Neural crest cell (in vitro differentiated cells): ENCODE results near the gene EHD2. TPM values are rescaled to one million over a fixed set of nuclear protein-coding genes. Genes with fewer than 3 reads are reported as not detected.
"Not testable (repeated sequence)": the region's sequence is repeated elsewhere in the genome, so short reads cannot be mapped to it uniquely, and the experiment has no call there.

Experiments used
- DNase-seq: peaks from one replicate; pipeline ENCODE4 v3.0.0; 2021; ENCODE audit warnings: low read depth, mixed read lengths, low spot score
- H3K27ac Mint-ChIP-seq: one replicate; pipeline ENCODE4 v1.8.0; 2021; ENCODE audit warnings: mild to moderate bottlenecking, mixed read lengths; ENCODE audit not compliant: unreplicated experiment
- H3K27me3 Mint-ChIP-seq: 2 replicates; pipeline ENCODE4 v1.8.0; 2021; ENCODE audit warnings: low read depth, mild to moderate bottlenecking, mixed read lengths
- H3K36me3 Mint-ChIP-seq: 2 replicates; pipeline ENCODE4 v1.8.0; 2021; ENCODE audit warnings: low read depth, mild to moderate bottlenecking, mixed read lengths
- H3K4me1 Mint-ChIP-seq: 2 replicates; pipeline ENCODE4 v1.8.0; 2021; ENCODE audit warnings: mixed read lengths
- H3K4me3 Mint-ChIP-seq: one replicate; pipeline ENCODE4 v1.8.0; 2021; ENCODE audit warnings: mild to moderate bottlenecking, mixed read lengths
- H3K9me3 Mint-ChIP-seq: 2 replicates; pipeline ENCODE4 v1.8.0; 2021; ENCODE audit warnings: mixed read lengths
- CTCF ChIP-seq: fragments of 200-600 bp; sonication (generic); conservative IDR thresholded peaks from 2 replicates; pipeline ENCODE4 v1.5.0; 2021; ENCODE audit warnings: antibody characterized with exemption, mild to moderate bottlenecking
- total RNA-seq: library from RNA; stranded (reverse); gene quantifications from 2 replicates; pipeline ENCODE4 v1.2.1, GENCODE V29; 2021

Gene EHD2
- total RNA-seq, 1 donor from 2014 or later: 0.47 TPM

GRCh38 chr19:47719047-47719859, 6.0 kb downstream of the EHD2 start:
- Mint-ChIP-seq H3K27ac (no peak overlapping the region), H3K36me3 (peaks cover 2% of the 10 kb centered on the region), H3K27me3 (peaks cover 15% of the 10 kb centered on the region), H3K4me1 (peaks cover 3% of the 10 kb centered on the region), H3K4me3 (no peak overlapping the region), H3K9me3 (peaks cover under 1% of the 10 kb centered on the region)
- no peak for DNase-seq
- TF ChIP-seq CTCF: no peak

- peaks cover 3% of the 10 kb centered on the region for H3K4me1 Mint-ChIP-seq
- H3K27ac Mint-ChIP-seq: no peak overlapping the region
- peaks cover 3% of the 10 kb centered on the region for H3K27me3 Mint-ChIP-seq
- no peak for DNase-seq
- H3K4me3 Mint-ChIP-seq: no peak overlapping the region
- TF ChIP-seq CTCF: no peak
- no peaks in the 10 kb centered on the region for H3K9me3 Mint-ChIP-seq
- no peaks in the 10 kb centered on the region for H3K36me3 Mint-ChIP-seq
Observed at GRCh38 chr19:47720669-47721422, 7.6 kb downstream of the EHD2 start.

GRCh38 chr19:47723581-47723940, 10.3 kb downstream of the EHD2 start:
- TF ChIP-seq CTCF: no peak
- H3K4me1 Mint-ChIP-seq: peaks cover 3% of the 10 kb centered on the region
- H3K36me3 Mint-ChIP-seq: no peaks in the 10 kb centered on the region
- H3K27me3 Mint-ChIP-seq: peaks cover 12% of the 10 kb centered on the region
- no peak for DNase-seq
- H3K27ac Mint-ChIP-seq: no peak overlapping the region
- H3K9me3 Mint-ChIP-seq: no peaks in the 10 kb centered on the region
- H3K4me3 Mint-ChIP-seq: no peak overlapping the region

GRCh38 chr19:47725759-47726401, 12.7 kb downstream of the EHD2 start:
- H3K27me3 Mint-ChIP-seq: peaks cover 35% of the 10 kb centered on the region
- H3K4me3 Mint-ChIP-seq: no peak overlapping the region
- no peak overlapping the region for H3K27ac Mint-ChIP-seq
- no peak for DNase-seq
- no peaks in the 10 kb centered on the region for H3K36me3 Mint-ChIP-seq
- TF ChIP-seq CTCF: no peak
- peaks cover 10% of the 10 kb centered on the region for H3K4me1 Mint-ChIP-seq
- H3K9me3 Mint-ChIP-seq: no peaks in the 10 kb centered on the region

- H3K36me3 Mint-ChIP-seq: no peaks in the 10 kb centered on the region
- peaks cover 37% of the 10 kb centered on the region for H3K27me3 Mint-ChIP-seq
- no peak for TF ChIP-seq CTCF
- no peaks in the 10 kb centered on the region for H3K9me3 Mint-ChIP-seq
- H3K4me1 Mint-ChIP-seq: peaks cover 10% of the 10 kb centered on the region
- no peak overlapping the region for H3K4me3 Mint-ChIP-seq
- no peak for DNase-seq
- peak overlapping the region; percentile 3 for H3K27ac Mint-ChIP-seq
Observed at GRCh38 chr19:47726467-47726866, 13.2 kb downstream of the EHD2 start.

GRCh38 chr19:47728295-47728694, 15.1 kb downstream of the EHD2 start:
- not testable (repeated sequence) for DNase-seq, H3K4me3 Mint-ChIP-seq, H3K9me3 Mint-ChIP-seq, H3K27ac Mint-ChIP-seq, H3K36me3 Mint-ChIP-seq, H3K4me1 Mint-ChIP-seq
- H3K27me3 Mint-ChIP-seq: peaks cover 39% of the 10 kb centered on the region
